IPS-NIHi7 (cell line): ENCODE data around the gene MTTP.

Source experiments
- DNase-seq: peaks from one replicate; pipeline ENCODE4 v3.0.0; 2012; ENCODE audit warnings: mixed read lengths; ENCODE audit errors: extremely low spot score

Gene MTTP

GRCh38 chr4:99670409-99671073, 95.9 kb downstream of the MTTP start:
- no peak for DNase-seq
